GM20431 (cell line): ENCODE results near the gene CLCNKB.
"Not testable (repeated sequence)": the region's sequence is repeated elsewhere in the genome, so short reads cannot be mapped to it uniquely, and the experiment has no call there.

Experiments
- in situ Hi-C: fragments of 300-500 bp; cut with MseI, MboI; formaldehyde crosslinking; loops from one replicate; pipeline ENCODE4 v1.15.0; 2020; ENCODE audit warnings: low sequenced_read_pairs; ENCODE audit not compliant: unreplicated experiment

Gene CLCNKB

GRCh38 chr1:16014509-16015482, 28.8 kb upstream of the CLCNKB start:
- in situ Hi-C loops: no loop called here

- in situ Hi-C loops: no loop called here
Observed at GRCh38 chr1:16015491-16015890, 28.1 kb upstream of the CLCNKB start.

DNA sequence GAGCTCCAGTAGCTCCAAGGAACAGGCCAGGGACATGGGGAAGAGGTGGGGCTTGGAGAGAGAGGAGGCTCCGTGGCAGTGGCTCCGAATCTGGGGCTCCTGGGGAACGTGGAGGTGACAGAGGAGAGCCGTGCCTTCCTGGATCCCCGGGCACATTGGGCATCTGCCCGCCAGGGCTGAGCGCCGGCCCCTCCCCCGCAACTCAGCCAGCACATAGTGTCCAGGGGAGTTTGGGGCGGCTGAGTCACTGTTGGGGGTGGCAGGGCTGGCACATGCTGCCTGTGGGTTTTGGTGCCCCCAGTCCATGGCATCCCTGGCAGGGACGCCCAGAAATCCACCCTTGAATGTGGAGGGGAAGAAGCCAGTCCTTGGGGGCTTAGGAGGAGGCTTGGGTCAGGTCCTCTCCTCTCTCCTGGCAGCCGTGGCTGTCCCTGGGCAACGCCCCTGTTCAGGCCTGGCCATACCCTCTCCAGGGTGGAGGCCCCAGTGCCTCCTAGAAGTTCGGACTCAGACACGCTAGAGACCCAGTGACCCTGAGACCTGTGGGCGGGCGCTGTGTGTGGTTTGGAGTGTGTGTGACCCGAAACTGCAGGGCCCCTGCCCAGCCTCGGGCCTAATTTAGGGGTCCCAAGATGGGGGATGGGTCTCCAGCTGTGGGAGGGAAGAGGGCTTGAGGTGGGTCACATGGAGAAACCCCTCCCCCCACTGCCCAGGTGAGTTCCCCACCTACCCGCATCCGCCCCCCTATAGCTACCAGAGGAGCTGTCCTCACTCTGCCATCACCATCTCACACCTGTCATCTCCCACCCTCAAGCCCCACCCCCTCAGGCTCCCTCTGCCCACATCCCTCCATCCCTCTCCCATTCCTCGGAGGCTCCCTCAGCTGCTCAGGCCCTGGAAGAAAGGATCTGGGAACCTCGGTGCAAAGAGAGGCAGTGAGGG, 27.4 kb upstream of the CLCNKB start:
- in situ Hi-C loops: no loop called here

DNA sequence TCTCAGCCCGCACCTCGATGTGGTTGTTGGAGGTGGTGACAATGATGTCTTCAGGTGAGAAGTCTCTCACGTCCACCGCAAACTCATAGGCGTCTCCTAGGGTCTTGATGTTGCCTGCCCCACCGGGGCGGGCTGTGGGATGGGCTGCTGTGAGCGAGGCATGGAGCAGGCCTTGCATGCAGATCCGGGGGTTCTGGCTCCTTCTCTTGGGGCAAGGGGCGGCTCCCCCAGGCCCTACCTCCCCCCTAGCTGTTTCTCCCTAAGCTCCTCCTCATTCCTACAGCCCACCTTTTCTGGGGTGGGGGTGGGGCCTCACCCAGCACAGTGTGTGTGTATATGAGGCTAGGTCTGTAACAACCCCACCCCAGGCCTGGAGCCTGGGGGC, 26.5 kb upstream of the CLCNKB start:
- in situ Hi-C loops: no loop called here

DNA sequence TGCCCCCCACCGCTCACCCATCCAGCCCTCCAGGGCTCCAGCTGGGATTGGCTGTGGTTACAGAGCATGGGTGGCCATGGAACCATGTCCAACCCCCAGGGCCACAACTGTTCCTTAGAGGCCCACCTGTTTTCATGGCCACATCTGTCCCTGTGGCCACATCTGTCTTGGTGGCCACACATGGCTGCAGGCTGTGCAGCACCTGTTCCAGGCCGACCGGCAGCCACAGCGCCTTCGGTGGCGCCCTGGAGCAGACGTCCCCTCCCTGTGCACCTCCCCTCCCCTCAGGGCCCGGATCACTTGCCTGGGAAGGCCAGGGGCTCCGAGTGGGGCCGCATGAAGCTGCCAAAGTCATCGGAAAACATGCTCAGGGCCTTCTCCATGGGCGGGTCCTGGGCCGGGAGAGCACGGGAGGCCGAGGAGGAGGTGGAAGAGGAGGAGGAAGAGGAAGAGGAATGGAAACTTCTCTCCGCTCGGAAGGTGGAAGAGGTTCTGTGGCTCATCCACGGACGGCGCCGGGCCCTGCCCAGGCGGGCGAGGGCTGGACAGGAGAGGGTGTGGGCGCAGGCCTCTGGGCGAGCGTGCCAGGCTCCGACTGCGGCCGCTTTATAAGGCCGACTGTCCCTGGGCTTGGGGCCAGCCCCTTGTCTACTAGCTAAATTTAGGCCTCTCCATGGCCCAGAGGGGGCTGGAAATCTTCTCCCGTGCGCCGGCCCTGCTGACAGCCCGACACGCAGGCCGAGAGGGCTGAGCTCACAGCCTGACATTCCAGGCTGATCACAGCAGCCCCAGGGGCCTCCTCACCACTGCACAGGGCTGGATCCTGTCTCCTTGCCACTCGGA, 25.9 kb upstream of the CLCNKB start, which contains the start of gene HSPB7:
HSPB7 (minus strand) TSS at position 583 of the 843 bp plus-strand sequence; CDS start at position 503, 80 bp downstream.
- in situ Hi-C loops: no loop called here

DNA sequence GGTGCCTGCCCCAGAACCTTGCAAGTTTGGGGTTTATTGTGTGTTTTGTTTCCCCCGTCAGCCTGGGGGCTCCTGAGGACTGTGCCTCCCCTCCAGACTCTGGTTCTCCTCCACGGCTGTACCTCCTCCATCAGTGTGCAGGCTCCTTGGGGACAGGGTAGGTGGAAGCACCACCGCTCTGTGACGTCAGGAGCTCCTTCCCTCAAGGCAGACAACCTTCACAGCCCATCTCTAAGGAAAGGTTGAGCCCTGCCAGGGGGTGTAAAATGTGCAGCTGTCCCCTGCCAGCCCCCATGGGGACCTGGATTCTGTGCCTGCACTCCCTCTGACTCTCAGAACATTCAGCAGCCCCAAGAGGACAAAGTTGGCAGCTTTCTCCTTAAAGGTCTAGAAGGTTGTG, 25.3 kb upstream of the CLCNKB start:
- in situ Hi-C loops: no loop called here

GRCh38 chr1:16018749-16019643, 24.6 kb upstream of the CLCNKB start:
- in situ Hi-C loops: no loop called here

DNA sequence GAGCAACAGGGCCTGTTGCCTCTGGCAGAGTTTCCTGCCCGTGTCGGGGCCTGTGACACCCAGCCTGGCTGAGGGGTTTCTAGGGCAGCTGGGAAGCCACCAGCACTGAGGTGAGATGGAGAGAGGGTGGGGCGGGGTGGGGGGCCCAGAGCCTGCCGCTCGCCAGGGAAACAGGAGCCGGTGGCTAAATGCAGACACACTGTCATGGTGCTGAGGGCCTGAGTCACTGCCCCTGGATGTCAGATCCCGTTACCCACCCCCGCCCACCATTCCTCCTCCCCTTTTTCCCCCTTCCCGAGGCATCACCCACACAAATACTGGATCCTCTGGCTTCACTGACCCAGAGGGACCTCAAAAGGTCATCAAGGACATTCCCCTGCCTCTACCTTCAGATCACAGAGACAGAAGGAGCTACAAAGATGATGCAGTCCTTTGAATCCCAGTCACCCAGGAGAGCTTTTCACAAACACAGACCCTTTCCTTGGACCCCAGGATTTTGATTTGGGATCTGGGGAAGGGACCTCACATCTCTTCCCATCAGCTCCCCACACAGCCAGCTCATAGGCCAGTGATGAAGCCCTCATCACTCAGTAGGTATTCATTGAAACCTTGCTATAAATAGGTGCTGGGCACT, 23.8 kb upstream of the CLCNKB start:
- in situ Hi-C loops: no loop called here

- in situ Hi-C loops: no loop called here
Observed at GRCh38 chr1:16020325-16020724, 23.3 kb upstream of the CLCNKB start.

- in situ Hi-C loops: not testable (repeated sequence)
Observed at GRCh38 chr1:16020878-16021277, 22.7 kb upstream of the CLCNKB start.

GRCh38 chr1:16021681-16022080, 21.9 kb upstream of the CLCNKB start, which contains the start of gene CLCNKA:
CLCNKA (plus strand) TSS chr1:16022036; CDS start chr1:16022620, 584 bp downstream.
- in situ Hi-C loops: no loop called here

DNA sequence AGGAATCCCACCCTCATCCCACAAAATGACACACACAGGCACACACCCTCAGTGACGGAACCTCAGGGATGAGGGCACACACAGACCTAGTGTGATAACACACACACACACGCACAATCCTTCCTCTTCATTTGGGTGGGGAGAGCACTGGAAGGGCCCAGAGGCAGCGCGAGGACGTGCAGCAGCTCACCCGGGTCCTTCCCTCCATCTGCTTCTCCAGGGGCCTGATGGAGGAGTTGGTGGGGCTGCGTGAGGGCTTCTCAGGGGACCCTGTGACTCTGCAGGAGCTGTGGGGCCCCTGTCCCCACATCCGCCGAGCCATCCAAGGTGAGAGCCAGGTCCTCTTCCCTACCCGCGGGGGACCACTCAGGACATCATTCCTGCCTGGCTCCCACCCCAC, 21.2 kb upstream of the CLCNKB start:
- in situ Hi-C loops: no loop called here

DNA sequence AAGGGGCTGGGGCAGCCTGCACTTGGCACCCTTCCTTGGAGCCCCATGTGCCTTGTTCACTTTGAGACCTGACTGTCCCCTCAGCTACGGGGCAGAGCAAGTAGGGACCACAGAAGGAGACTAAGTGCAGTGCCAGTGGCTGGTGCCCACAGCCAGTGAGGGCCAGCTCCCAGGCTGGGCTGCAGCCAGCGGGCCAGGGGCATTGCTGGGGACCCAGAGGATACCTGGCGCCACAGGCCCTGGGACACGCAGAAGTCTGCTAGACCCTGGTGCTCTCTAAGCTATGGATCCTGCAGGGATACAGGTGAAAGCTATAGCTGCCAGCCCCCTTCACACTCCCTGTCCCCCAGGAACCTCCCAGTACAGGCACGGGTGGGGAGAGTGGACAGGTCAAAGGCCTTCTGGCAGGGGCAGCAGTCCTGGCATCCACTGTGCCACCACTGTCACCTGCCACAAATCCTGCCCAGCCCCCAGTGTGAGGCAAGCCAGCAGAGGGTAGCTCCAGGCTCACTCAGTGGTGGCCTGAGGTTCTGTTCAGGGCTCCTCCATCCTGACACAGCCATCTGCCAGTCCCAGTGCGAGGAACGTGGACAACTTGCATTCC, 20.4 kb upstream of the CLCNKB start:
- in situ Hi-C loops: no loop called here

DNA sequence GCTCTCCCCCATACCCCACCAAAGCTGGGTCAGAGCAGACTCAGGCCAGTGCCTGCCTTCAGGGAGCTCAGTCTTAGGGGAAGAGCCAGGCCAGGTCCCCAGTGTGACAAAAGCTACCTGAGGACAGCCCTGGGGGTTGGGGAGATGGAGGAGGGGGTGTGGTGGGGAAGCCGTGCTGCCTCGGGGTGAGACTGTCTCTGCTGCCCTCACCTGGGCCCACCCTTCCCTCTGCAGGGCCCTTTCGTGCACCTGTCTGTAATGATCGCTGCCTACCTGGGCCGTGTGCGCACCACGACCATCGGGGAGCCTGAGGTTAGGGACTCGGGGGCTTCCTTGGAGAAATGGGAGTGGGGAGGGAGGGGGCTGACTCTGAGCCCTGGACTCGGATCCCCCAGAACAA, 17.3 kb upstream of the CLCNKB start:
- in situ Hi-C loops: not testable (repeated sequence)

DNA sequence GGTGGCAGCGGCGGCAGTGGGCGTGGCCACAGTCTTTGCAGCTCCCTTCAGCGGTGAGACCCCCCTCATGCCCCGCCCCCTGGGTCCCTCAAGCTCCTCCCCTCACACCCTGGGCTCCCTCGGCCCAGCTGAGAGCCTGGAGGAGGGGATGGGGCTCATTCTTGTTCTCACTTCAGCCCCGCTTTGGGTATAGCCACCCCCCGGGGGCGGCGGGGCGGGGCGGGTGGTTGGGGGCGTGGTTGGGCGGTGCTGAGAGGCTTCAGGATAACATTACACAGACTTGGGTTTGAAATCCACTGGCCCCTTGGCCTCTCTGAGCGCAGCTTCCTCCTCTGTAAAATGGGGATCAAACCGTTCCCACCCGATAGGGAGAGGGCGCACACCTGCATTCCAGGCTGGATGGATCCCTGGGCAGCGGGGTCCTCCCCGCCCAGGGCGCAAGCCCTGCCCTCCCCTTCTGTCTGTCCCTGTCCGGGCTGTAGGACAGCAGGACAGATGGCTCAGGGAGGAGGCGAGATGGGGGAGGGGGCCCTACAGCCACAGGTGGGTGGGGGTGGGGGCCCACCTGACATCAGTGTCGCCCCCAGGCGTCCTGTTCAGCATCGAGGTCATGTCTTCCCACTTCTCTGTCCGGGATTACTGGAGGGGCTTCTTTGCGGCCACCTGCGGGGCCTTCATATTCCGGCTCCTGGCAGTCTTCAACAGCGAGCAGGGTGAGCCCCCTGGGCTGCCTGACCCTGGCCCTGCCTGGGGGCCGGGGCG, 16.7 kb upstream of the CLCNKB start:
- in situ Hi-C loops: no loop called here

DNA sequence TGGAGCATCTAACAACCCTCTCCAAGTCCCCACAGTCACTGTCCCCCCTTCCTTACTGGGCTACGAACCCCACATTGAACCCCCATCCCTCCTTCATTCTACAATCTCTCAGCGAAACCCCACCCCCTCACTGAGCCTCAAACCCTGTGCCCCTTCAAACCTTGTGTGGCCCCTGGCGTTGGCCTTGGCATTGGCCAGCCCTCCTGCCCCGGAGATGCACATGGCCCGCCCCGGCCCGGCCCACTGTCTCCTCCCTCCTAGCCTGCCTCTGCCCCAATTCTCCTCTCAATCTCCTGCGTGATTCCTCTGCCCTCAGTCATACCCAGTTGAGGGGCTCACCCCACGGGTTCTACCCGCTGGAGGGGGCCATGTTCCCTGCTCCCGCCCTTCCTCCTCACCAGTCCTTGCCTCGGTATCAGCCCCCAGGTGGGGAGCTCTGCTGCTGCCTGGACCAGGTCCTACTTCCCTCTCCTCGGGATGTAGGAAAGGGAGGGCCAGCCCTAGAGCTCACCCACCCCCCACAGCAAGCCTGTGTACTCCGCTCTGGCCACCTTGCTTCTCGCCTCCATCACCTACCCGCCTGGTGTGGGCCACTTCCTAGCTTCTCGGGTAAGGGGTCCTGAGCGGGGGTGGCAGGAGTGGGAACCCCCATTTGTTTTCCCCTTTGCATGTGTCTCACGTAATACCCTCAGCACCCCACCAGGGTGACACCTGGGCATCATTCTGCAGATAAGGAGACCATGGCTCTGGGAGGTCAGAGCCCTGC, 15.2 kb upstream of the CLCNKB start:
- in situ Hi-C loops: no loop called here

DNA sequence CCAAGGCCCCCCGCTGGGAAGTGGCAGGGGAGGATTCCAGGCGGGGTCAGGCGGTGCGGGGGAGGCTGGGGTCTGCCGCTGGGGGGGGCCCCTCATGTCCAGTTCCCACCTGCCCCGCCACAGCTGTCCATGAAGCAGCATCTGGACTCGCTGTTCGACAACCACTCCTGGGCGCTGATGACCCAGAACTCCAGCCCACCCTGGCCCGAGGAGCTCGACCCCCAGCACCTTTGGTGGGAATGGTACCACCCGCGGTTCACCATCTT, 14.6 kb upstream of the CLCNKB start:
- in situ Hi-C loops: not testable (repeated sequence)
